Esophagus muscularis mucosa (tissue), 4 donors: Measurements from ENCODE around the gene MINDY1. TPM values are rescaled to one million over a fixed set of nuclear protein-coding genes. Genes with fewer than 3 reads are reported as not detected.

ENCODE experiments used
- DNase-seq: peaks from one replicate; pipeline ENCODE4 v3.0.0-alpha.2; 2017; ENCODE audit errors: extremely low spot score
- H3K27ac ChIP-seq, 4 donors: fragments of 200-600 bp; sonication (generic); replicated peaks in 1 of 4; 1 replicate in 3 of 4; 2 replicates in 1 of 4; pipeline ENCODE4 v1.5.1; 2016 to 2019; ENCODE audit warnings: mild to moderate bottlenecking in 1 of 4
- H3K27me3 ChIP-seq, 4 donors: fragments of 200-600 bp; sonication (generic); one replicate each; pipeline versions ENCODE4 v1.5.1 to v1.6.0; 2016 to 2019
- H3K36me3 ChIP-seq, 4 donors: fragments of 200-600 bp; sonication (generic); one replicate each; pipeline ENCODE4 v1.5.1; 2016 to 2019
- H3K4me1 ChIP-seq, 4 donors: fragments of 200-600 bp; sonication (generic); one replicate each; pipeline ENCODE4 v1.5.1; 2016 to 2019
- H3K4me3 ChIP-seq, 4 donors: fragments of 200-600 bp; sonication (generic); 1 replicate in 2 of 4; 2 replicates in 2 of 4; pipeline ENCODE4 v1.5.1; 2016 to 2019; ENCODE audit warnings: mild to moderate bottlenecking in 4 of 4, moderate library complexity in 1 of 4
- H3K9me3 ChIP-seq, 4 donors: fragments of 200-600 bp; sonication (generic); 1 replicate in 3 of 4; 2 replicates in 1 of 4; pipeline ENCODE4 v1.5.1; 2016 to 2019
- CTCF ChIP-seq, 3 experiments: fragments of 200-600 bp in 2 of 3; fragments of 450-650 bp in 1 of 3; sonication (generic) in 2 of 3; IDR thresholded peaks; one replicate each; pipeline ENCODE4 v1.5.1; 2017 to 2019; ENCODE audit warnings: antibody characterized with exemption in 3 of 3, mild to moderate bottlenecking in 2 of 3, moderate library complexity in 1 of 3
- EP300 ChIP-seq: sonication (generic); formaldehyde crosslinking; IDR thresholded peaks from one replicate; pipeline ENCODE4 v1.6.1; 2017; ENCODE audit warnings: antibody characterized with exemption
- POLR2A ChIP-seq: fragments of 450-650 bp; IDR thresholded peaks from one replicate; pipeline ENCODE4 v1.6.1; 2017; ENCODE audit warnings: antibody characterized with exemption, moderate library complexity, mild to moderate bottlenecking, low read depth
- POLR2AphosphoS5 ChIP-seq, 2 donors: sonication (generic); formaldehyde crosslinking; IDR thresholded peaks; one replicate each; pipeline ENCODE4 v1.6.1; 2017; ENCODE audit warnings: antibody characterized with exemption in 2 of 2
- WGBS: methylation state at CpG from one replicate; pipeline ENCODE4 v1.1.5; 2018; 5-methylcytosine and 5-hydroxymethylcytosine counted together
- intact Hi-C: fragments of 100-400 bp; cut with DNase I; formaldehyde crosslinking; loops from one replicate; pipeline ENCODE4 v1.15.1; 2023
- total RNA-seq, 4 donors: library from RNA; depleted of rRNA; stranded (reverse); fragments of >200 nt; gene quantifications; one replicate each; pipeline versions ENCODE4 v1.1.0 to v1.2.1, GENCODE V29; 2016

Gene MINDY1
- total RNA-seq, 4 donors from 2014 or later: 21.6 to 31.7 (median 27.0) TPM

DNA sequence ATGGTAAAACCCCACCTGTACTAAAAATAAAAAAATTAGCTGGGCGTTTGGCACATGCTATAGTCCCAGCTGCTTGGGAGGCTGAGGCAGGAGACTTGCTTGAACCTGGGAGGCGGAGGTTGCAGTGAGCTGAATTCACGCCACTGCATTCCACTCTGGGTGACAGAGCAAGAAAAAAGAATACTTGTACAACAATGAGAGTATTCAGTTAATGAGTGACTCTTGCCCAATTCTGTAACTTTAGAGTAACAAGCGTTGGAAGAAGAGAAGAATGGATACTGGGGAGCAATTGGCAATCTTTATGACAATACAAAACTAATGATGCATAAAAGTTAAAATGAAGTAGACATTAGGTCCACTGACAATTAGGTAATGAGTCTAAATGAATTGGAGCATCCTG is 14.1 kb downstream of the MINDY1 start:
- H3K9me3 ChIP-seq: no peaks in the 10 kb centered on the region
- WGBS: 69% methylated on average over 4 of the region's 4 CpGs
- intact Hi-C loops: no loop called here

DNA sequence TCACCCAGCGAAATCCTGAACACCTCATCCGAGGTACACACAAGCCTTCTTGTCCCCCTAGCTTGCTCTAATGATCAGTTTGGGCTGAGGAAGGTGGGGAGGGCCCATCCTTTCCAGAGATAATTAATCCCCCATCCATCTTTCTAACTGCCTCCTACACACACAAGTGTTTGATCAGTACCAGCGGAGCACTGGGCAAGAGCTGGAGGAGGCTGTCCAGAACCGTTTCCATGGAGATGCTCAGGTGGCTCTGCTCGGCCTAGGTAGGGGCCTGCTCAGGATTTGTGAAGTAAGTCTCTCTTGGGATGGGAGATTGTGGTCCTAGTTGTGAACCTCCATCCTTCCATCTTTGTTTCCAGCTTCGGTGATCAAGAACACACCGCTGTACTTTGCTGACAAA is 18.8 kb downstream of the MINDY1 start:
- no peaks in the 10 kb centered on the region for H3K9me3 ChIP-seq
- no peak for DNase-seq
- no peak overlapping the region for H3K27ac ChIP-seq
- no peak overlapping the region for H3K4me3 ChIP-seq
- H3K4me1 ChIP-seq: no peaks in the 10 kb centered on the region
- H3K27me3 ChIP-seq: no peaks in the 10 kb centered on the region
- 82% methylated on average over 7 of the region's 7 CpGs for WGBS
- TF ChIP-seq CTCF (IDR thresholded peaks at IDR 0.05) (no peak), POLR2A (no peak), EP300 (no peak), POLR2AphosphoS5 (IDR thresholded peaks at IDR 0.05) (no peak)
- no peaks in the 10 kb centered on the region for H3K36me3 ChIP-seq
- intact Hi-C loops: no loop called here

More for the DNA sequence above, 14.1 kb downstream of the MINDY1 start:
- no peaks in the 10 kb centered on the region for H3K27me3 ChIP-seq
- no peak overlapping the region for H3K27ac ChIP-seq
- DNase-seq: no peak
- no peak overlapping the region for H3K4me3 ChIP-seq
- peaks cover 11 to 16% (median 14%) of the 10 kb centered on the region in 4 donors for H3K4me1 ChIP-seq
- H3K36me3 ChIP-seq: peaks cover 10 to 13% (median 12%) of the 10 kb centered on the region in 4 donors
- TF ChIP-seq POLR2AphosphoS5 (IDR thresholded peaks at IDR 0.05) (no peak), CTCF (IDR thresholded peaks at IDR 0.05) (no peak), EP300 (no peak), POLR2A (no peak)

DNA sequence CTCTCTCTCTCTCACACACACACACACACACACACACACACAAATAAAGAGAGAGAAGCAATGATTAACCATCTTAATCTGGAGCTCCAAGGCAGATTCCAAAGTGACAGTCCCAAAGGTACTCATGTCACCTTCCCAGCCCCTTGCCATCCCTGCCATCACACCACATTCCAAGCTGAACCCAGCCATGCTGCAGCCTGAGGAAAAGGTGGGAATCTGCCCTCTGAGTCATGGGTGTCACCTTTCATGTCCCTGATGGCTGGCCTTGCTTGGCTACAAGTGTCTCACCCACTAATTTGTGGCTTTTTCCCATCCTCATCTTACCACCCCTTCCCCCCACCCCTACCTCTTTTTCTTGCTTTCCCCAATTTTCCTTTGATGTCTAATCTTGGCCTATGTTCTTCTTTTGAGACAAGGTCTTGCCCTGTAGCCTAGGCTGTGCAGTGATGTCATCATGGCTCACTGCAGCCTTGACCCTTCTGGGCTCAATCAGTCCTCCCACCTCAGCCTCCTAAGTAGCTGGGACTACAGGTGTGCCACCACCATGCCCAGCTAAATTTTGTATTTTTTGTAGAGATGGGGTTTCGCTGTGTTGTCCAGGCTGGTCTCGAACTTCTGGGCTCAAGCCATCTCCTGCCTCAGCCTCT is 21.4 kb downstream of the MINDY1 start:
- 94% methylated on average over 2 of the region's 2 CpGs for WGBS
- Histone ChIP-seq H3K27me3 (no peaks in the 10 kb centered on the region), H3K27ac (no peak overlapping the region), H3K4me3 (no peak overlapping the region), H3K36me3 (no peaks in the 10 kb centered on the region), H3K4me1 (peaks cover 0 to 14% (median 10%) of the 10 kb centered on the region in 4 donors), H3K9me3 (no peaks in the 10 kb centered on the region)
- no peak for TF ChIP-seq POLR2AphosphoS5 (IDR thresholded peaks at IDR 0.05)
- TF ChIP-seq POLR2A: no peak
- TF ChIP-seq CTCF (IDR thresholded peaks at IDR 0.05): no peak
- no peak for TF ChIP-seq EP300
- DNase-seq: no peak
- intact Hi-C loops: no loop called here

DNA sequence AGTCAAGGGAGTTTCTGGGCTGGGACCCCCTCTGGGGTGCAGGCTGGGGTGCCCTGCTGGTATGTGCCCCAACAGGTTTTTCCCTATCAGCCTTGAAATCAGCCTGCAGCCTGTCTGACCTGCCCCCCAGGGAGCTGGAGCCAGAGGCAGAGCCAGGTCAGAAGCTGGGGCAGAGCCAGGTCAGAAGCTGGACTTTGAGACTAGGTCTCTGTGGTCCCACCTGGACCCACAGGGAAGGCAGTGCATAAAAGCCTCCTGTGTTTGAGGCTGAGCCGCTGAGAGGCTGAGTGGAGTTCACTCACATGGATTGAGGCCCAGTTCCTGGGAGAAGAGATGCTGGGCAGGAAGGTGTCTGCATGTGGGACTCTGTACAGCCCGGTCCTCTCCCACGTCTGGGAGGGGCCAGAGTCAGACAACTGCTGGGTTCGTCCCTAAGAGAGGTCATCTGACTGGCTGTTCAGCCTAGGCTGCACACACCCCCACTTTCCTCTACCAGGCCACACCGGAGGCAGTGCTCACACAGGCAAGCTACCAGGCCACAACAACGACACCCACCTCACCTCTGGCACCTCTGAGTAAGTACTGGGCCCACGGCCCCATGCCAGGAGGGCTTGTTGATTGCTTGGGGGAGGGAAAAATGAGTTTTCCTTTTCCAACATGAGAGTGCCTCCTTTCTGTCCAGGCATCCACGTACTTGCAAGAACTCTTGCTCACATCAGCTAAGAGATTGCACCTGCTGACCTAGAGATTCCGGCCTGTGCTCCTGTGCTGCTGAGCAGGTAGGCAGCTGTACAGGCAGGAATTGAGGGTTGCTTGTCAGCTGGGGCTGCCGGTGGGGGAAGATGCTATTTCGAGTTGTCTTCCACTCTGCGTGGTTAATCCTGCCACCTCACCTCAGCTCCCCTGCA is 24.6 kb downstream of the MINDY1 start, which contains the start of gene ANXA9:
Gene ANXA9, plus strand, starts transcription at position 488 of the 908 bp plus-strand sequence. CDS start 814 bp downstream, outside the sequence.
- WGBS: 75% methylated on average over 11 of the region's 12 CpGs
- Histone ChIP-seq H3K36me3 (no peaks in the 10 kb centered on the region), H3K4me1 (peaks cover 17 to 44% (median 37%) of the 10 kb centered on the region in 4 donors), H3K27ac (no peak within 1 kb of the TSS), H3K4me3 (no peak within 1 kb of the TSS), H3K27me3 (no peaks in the 10 kb centered on the region), H3K9me3 (no peaks in the 10 kb centered on the region)
- no peak for TF ChIP-seq CTCF (IDR thresholded peaks at IDR 0.05)
- TF ChIP-seq POLR2AphosphoS5 (IDR thresholded peaks at IDR 0.05): no peak
- TF ChIP-seq POLR2A: no peak
- TF ChIP-seq EP300: no peak
- intact Hi-C loops: no loop called here
- no peak for DNase-seq
